Left lung (tissue), 10 donors: Measurements from ENCODE around the gene SECISBP2L. TPM values are rescaled to one million over a fixed set of nuclear protein-coding genes. Genes with fewer than 3 reads are reported as not detected.
A peak's percentile ranks its signal among the peaks of the same experiment; 100 is the strongest.

Source experiments
- ATAC-seq: fragments of 200-7000 bp; cut with Tn5 transposase; one replicate; pipeline ENCODE4 v1.9.1; 2020; ENCODE audit warnings: moderate library complexity
- DNase-seq, 4 donors: peaks; one replicate each; pipeline ENCODE4 v3.0.0-alpha.2; 2013 to 2020
- H3K27ac ChIP-seq, 2 donors: fragments of 200-600 bp; sonication (generic) in 1 of 2; one replicate each; pipeline versions ENCODE4 v1.5.0 to v1.8.0; 2020 to 2021
- H3K27me3 ChIP-seq, 2 donors: fragments of 200-600 bp; sonication (generic) in 1 of 2; one replicate each; pipeline versions ENCODE4 v1.5.0 to v1.8.0; 2020 to 2021
- H3K36me3 ChIP-seq, 2 donors: fragments of 200-600 bp; sonication (generic) in 1 of 2; one replicate each; pipeline versions ENCODE4 v1.5.0 to v1.8.0; 2020 to 2021
- H3K4me1 ChIP-seq, 2 donors: fragments of 200-600 bp; one replicate each; pipeline ENCODE4 v1.8.0; 2021
- H3K4me3 ChIP-seq, 2 donors: fragments of 200-600 bp; sonication (generic) in 1 of 2; one replicate each; pipeline versions ENCODE4 v1.5.0 to v1.8.0; 2020 to 2021; ENCODE audit warnings: mild to moderate bottlenecking in 1 of 2
- H3K9me3 ChIP-seq, 2 donors: fragments of 200-600 bp; sonication (generic) in 1 of 2; one replicate each; pipeline versions ENCODE4 v1.5.0 to v1.8.0; 2020 to 2021
- CTCF ChIP-seq, 2 donors: fragments of 200-600 bp; sonication (generic) in 1 of 2; IDR thresholded peaks; one replicate each; pipeline versions ENCODE4 v1.5.0 to v1.8.0; 2021; ENCODE audit warnings: antibody characterized with exemption in 2 of 2
- intact Hi-C, 2 donors: fragments of 100-400 bp; cut with DNase I; formaldehyde crosslinking; loops; one replicate each; pipeline versions ENCODE4 v1.11.2 to v1.14.2; 2022
- polyA plus RNA-seq, 6 donors: library from polyadenylated mRNA; unstranded; fragments of 120-200 nt; gene quantifications; one replicate each; pipeline ENCODE4 v1.2.1, GENCODE V29; 2013; ENCODE audit not compliant: insufficient read length in 6 of 6
- total RNA-seq, 2 donors: library from RNA; stranded (reverse); fragmentation: NEBNext Ultra II Directional; extraction: Animal tissue kit (Norgen Biotek cat#: 25700); gene quantifications; one replicate each; pipeline ENCODE4 v1.2.1, GENCODE V29; 2021
- donor health status: DM: no; HTN: yes; CAD: no.
- donor health status: DM: no; HTN: no; CAD: no.

The SECISBP2L gene
- total and polyA plus RNA-seq, 8 donors, result 69.6 to 106 (median 76.7) TPM

GRCh38 chr15:48989170-48989569, 57.1 kb downstream of the SECISBP2L start:
- intact Hi-C loops, result no loop called here
- no peak for TF ChIP-seq CTCF (IDR thresholded peaks at IDR 0.05)
- Histone ChIP-seq H3K4me3 (no peak overlapping the region), H3K9me3 (no peaks in the 10 kb centered on the region), H3K4me1 (no peaks in the 10 kb centered on the region), H3K36me3 (peaks cover 5 to 34% of the 10 kb centered on the region in 2 donors), H3K27me3 (no peaks in the 10 kb centered on the region), H3K27ac (no peak overlapping the region)
- ATAC-seq, result no peak
- no peak for DNase-seq

GRCh38 chr15:48987142-48987541, 59.1 kb downstream of the SECISBP2L start:
- Histone ChIP-seq H3K27ac (no peak overlapping the region), H3K36me3 (peaks cover 4 to 25% of the 10 kb centered on the region in 2 donors), H3K4me1 (no peaks in the 10 kb centered on the region), H3K27me3 (no peaks in the 10 kb centered on the region), H3K4me3 (no peak overlapping the region), H3K9me3 (no peaks in the 10 kb centered on the region)
- intact Hi-C loops, result no loop called here
- no peak for TF ChIP-seq CTCF (IDR thresholded peaks at IDR 0.05)
- no peak for DNase-seq
- no peak for ATAC-seq

- DNase-seq (no peak), ATAC-seq (no peak)
- Histone ChIP-seq H3K27ac (no peak overlapping the region), H3K27me3 (no peaks in the 10 kb centered on the region), H3K36me3 (peaks cover 0 to 16% of the 10 kb centered on the region in 2 donors), H3K4me1 (no peaks in the 10 kb centered on the region), H3K9me3 (no peaks in the 10 kb centered on the region), H3K4me3 (no peak overlapping the region)
- intact Hi-C loops, result no loop called here
- TF ChIP-seq CTCF (IDR thresholded peaks at IDR 0.05), result no peak
Observed at GRCh38 chr15:48986240-48986639, 60.0 kb downstream of the SECISBP2L start.

- DNase-seq, result no peak
- no peak overlapping the region for H3K4me3 ChIP-seq
Observed at GRCh38 chr15:48985516-48985915, 60.7 kb downstream of the SECISBP2L start.

GRCh38 chr15:48984811-48985352, 61.4 kb downstream of the SECISBP2L start:
- TF ChIP-seq CTCF (IDR thresholded peaks at IDR 0.05), result no peak
- intact Hi-C loops, result no loop called here
- ATAC-seq (peak; percentile 60), DNase-seq (peak in 1 of 4 donors; percentile 51)
- Histone ChIP-seq H3K27ac (no peak overlapping the region), H3K4me3 (no peak overlapping the region), H3K36me3 (peaks cover 0 to 2% of the 10 kb centered on the region in 2 donors), H3K9me3 (no peaks in the 10 kb centered on the region), H3K4me1 (no peaks in the 10 kb centered on the region), H3K27me3 (no peaks in the 10 kb centered on the region)

More at GRCh38 chr15:48985516-48985915, 60.7 kb downstream of the SECISBP2L start:
- ATAC-seq, result no peak
- no peak for TF ChIP-seq CTCF (IDR thresholded peaks at IDR 0.05)
- no peaks in the 10 kb centered on the region for H3K27me3 ChIP-seq
- intact Hi-C loops, result no loop called here
- no peak overlapping the region for H3K27ac ChIP-seq
- no peaks in the 10 kb centered on the region for H3K9me3 ChIP-seq
- H3K36me3 ChIP-seq, result peaks cover 0 to 8% of the 10 kb centered on the region in 2 donors
- no peaks in the 10 kb centered on the region for H3K4me1 ChIP-seq
